ENCODE data around the gene ACSBG1.
"Not testable (repeated sequence)": the region's sequence is repeated elsewhere in the genome, so short reads cannot be mapped to it uniquely, and the experiment has no call there.

ACSBG1 gene

DNA sequence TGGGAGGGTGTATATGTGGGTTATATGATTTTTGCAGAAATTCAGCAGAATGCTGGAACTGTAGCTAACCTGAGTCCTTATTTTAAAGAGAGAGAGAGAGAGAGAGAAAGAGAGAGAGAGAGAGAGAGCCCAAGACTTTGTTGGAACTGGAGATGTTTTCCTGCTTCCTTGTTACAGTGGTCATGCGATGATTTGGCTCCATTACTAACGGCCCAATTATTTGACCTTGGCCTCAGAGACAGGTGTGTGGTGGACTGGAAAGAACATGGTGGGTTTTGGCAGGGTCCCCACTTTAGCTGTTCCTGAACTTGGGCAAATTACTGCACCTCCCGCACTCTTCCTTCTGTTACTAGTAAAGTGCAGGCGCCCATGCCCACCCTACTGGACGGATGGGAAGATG lies 14.8 kb upstream of the ACSBG1 start:
- no peak for DNase-seq (ENCODE audit: low spot score)

DNA sequence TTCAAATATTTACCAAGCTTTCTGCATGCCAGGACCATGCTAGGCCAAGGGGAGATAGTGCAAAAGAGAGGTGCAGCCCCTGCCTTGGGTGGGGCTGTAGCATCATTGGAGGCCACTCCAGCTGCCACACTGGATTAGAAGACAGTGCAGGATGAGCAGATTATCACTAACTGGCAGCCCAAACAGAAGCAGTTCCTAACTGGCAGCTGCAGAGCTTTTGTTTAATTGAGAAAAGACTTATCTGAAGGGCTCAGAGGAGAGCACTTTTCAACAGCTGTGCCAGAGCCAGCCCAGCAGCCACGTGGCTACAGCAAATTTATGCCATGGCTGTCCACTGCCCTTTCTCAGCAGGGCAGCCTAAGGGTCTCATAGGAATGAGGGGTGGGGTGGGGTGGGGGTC lies 13.5 kb upstream of the ACSBG1 start:
- no peak for DNase-seq (ENCODE audit: low spot score)

DNA sequence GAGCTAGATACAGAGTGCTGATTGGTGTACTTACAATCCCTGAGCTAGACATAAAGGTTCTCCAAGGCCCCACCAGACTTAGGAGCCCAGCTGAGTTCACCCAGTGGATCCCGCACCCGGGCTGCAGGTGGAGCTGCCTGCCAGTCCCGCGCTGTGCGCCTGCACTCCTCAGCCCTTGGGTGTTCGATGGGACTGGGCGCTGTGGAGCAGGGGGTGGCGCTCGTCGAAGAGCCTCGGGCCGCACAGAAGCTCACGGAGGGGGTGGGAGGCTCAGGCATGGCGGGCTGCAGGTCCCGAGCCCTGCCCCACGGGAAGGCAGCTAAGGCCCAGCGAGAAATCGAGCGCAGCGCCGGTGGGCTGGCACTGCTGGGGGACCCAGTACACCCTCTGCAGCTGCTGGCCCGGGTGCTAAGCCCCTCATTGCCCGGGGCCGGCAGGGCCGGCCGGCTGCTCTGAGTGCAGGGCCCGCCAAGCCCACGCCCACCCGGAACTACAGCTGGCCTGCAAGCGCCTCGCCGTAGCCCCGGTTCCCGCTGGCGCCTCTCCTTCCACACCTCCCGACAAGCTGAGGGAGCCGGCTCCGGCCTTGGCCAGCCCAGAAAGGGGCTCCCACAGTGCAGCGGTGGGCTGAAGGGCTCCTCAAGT lies 11.7 kb upstream of the ACSBG1 start:
- DNase-seq (ENCODE audit: low spot score) = not testable (repeated sequence)

DNA sequence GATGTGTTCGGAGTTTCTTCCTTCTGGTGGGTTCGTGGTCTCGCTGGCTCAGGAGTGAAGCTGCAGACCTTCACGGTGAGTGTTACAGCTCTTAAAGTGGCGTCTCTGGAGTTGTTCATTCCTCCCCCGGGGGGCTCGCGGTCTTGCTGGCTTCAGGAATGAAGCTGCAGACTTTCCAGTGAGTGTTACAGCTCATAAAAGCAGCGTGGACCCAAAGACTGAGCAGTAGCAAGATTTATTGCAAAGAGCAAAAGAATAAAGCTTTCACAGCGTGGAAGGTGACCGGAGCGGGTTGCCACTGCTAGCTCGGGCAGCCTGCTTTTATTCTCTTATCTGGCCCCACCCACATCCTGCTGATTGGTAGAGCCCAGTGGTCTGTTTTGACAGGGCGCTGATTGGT lies 11.0 kb upstream of the ACSBG1 start:
- DNase-seq (ENCODE audit: low spot score) = not testable (repeated sequence)

DNA sequence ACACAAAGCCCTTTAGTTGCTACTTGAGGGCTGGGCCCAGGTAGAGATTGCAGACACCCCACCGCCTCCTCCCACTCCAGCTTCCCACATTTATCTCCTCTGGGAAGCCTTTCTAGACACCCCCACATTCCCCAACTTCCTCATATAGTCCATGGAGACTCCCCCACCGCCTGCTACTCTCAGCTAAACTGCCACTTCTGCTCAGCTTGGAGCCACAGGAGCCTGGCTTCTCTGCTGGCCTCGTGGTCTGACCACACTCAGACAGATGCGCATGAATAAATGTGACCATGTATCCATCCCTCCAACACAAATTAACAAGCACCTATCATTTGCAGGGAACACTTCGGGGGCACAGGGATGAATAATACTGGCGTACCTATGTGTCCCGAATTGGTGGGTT lies 10.5 kb upstream of the ACSBG1 start:
- DNase-seq (ENCODE audit: low spot score) = no peak

DNA sequence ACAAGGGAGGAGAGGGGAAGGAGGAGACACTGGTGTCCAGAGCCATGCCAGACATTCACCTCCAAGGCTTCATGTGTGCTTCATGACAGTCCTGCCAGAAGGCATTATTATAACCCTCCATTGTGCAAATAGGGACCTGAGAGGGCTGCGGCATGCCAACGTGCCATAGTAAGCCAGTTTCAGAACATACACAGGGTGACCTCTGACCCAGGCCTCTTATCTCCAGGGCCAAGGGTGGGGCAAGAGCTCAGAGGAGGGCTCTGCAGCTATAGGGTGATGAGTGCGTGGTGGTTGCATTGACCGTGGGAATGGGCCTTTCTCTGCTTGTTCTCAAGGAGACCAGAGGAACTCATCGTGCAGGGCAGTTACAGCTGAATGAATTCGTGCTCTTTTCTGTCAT lies 9.7 kb upstream of the ACSBG1 start:
- no peak for DNase-seq (ENCODE audit: low spot score)

DNA sequence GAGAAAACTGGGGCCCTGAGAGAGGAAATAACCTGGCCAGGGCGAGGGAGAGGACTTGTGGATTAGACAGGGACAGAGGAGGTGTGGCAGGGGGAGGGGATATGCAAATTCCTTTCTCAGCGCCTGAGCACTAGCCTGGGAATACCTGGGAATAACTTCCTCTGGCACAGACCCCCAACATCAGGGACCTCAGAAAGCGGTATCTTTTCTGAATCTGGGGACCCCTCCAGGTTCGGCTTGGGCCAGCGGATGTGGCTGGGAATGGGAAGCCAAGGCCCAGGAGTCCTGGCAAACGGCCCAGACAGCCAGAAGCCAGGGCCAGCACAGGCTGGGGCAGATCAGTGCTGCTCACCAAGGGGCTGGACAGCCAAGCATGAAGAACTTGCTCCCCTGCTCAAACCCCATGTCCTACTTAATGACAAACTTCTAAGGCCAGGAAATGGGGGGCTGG lies 9.2 kb upstream of the ACSBG1 start:
- DNase-seq (ENCODE audit: low spot score) = peak; percentile 54

DNA sequence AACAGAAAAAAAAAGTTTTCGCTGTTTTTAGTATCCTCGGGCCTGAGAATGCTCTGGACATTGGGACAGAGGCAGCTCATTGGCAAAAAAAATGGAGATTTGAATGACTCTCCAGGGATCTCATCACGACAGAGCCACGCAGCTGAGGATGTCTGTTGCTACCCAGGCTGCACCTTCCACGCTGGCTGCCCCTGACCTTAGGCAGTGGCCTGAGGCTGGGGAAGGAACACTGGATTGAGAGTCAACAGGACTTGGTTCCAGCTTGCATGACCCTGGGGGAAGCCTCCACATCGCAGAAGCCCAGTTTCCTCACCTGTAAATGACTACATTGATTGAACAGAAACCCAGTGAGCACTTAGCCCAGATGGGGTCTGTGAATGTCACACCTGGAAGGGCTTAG lies 8.7 kb upstream of the ACSBG1 start:
- no peak for DNase-seq (ENCODE audit: low spot score)

DNA sequence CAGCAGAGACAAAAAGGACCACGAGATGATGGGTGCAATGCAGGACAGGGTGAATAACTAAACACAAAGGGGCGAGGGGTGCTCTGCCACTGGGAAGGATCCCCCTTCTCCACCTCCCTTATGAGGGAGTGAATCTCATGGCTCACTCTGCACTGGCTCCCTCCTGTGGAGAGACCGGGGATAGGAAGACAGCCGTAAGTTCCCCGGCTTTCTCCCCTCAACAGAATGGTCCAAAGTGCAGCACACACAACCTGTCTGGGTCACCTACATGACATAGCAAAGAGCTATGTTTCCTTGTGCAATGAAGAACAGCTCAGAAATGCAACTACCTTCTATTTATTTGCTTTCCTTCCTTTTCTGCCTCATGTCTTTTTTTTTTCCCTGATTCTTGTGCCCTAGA lies 7.8 kb upstream of the ACSBG1 start:
- peak; percentile 38 for DNase-seq (ENCODE audit: low spot score)

DNA sequence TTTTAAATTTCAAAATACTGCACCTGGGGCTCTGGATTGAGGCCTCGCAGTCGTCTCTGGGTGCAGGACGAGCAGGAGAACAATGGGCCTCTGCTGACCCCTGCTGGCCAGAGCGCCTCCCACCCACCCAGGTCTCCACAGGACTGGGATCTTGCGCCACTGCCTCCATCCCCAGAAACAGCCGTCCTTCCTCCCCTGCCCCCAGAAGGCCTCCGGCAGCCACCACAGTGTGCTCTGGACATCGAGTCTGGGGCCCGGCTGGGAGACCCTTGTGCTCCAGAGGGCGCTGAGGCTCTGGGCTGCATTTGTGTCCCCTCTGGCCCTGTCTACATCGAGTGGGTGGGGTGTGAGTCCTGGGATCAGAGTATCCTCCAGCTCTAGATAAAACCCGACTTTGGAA lies 6.7 kb upstream of the ACSBG1 start:
- DNase-seq (ENCODE audit: low spot score) = peak; percentile 91

DNA sequence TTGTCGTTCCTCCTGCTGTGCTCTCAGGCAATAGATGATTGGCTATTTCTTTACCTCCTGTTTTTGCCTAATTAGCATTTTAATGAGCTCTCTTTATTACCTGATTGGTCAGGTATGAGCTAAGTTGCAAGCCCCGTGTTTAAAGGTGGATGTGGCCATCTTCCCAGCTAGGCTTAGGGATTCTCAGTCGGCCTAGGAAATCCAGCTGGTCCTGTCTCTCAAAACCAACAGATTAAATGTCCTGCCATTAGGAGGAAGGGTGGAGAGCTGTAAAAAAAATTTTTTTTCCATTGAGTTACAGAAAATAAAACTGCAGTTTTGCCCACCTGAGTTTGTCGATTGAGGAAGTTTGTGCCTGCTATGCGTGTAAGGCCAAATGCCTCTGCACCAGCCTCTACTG lies 5.4 kb upstream of the ACSBG1 start:
- no peak for DNase-seq (ENCODE audit: low spot score)

DNA sequence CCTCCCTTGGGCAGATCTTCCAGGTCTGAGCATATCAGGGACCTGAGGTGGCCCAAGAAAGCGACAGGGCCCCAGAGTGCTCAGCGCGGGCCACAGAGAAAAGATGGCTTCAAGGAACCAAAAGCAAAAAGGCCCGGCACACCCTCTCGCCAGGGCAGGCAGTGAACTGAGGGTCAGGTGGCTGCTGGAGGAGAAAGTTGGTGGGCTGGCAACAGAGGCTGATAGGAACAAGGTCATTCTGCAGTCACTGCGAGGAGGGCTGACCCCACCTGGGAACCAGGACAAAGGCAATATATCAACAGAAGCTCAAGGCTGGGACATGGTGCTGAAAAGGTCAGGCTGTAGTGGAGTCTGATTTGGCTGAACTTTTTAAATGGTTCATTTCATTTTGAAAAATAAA lies 2.8 kb upstream of the ACSBG1 start:
- no peak for DNase-seq (ENCODE audit: low spot score)

DNA sequence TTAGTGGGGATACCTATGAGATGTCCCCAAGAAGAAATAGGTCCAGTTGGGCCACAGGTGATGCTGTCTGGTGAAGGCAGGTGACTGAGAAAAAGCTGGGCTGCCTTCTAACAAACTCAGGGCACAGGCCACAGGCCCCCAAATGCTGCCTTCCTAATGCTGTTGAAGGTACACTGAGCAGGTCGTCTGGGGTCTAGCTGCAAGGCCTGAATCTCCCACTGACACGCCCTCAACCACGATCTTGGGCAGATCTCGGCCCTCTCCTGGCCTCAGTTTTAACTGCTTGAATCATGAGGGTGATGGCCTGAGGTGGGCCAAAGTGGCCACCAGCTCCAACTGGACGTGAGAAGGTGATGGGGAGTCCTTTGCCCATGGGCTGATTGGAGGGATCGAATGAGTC lies 2.1 kb upstream of the ACSBG1 start:
- no peak for DNase-seq (ENCODE audit: low spot score)

DNA sequence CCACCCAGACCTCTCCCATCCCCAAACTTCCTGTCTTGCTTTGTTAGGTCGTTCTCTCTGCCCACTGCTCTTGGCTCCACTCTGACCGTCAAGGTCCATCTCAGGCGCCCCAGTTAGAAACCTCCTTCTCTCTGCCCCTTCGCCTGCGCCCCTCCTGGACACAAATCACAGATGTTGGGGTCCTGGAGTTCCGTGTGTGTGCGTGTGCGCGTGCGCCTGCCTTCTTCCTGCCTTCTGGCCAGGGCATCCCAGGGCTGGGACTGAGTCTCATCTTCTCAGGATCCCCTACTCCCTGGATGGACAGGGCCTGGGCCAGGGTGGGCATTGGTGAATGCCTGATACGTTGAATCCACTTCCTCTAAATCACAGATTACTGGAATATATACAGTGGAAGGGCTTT lies 869 bp downstream of the ACSBG1 start:
- DNase-seq (ENCODE audit: low spot score) = no peak

DNA sequence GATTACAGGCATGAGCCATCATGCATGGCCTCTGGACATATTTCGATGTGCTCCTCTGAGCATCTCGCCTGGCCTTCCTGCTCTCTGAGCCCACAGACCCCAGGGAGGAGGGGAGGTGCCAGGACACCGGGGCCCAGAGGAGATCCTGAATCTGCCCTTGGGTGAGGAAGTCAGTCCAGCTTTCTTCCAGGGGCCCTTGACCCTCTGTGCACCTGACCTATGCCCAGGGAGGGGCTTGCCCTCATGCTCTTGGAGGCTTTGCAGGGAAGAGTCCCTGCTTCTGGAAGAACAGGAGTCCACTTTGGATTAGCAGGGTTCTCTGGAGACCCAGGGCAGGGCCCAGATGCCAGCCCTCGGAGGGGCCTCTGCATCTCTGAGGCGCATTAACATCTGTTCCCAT lies 1.4 kb downstream of the ACSBG1 start:
- no peak for DNase-seq (ENCODE audit: low spot score)

DNA sequence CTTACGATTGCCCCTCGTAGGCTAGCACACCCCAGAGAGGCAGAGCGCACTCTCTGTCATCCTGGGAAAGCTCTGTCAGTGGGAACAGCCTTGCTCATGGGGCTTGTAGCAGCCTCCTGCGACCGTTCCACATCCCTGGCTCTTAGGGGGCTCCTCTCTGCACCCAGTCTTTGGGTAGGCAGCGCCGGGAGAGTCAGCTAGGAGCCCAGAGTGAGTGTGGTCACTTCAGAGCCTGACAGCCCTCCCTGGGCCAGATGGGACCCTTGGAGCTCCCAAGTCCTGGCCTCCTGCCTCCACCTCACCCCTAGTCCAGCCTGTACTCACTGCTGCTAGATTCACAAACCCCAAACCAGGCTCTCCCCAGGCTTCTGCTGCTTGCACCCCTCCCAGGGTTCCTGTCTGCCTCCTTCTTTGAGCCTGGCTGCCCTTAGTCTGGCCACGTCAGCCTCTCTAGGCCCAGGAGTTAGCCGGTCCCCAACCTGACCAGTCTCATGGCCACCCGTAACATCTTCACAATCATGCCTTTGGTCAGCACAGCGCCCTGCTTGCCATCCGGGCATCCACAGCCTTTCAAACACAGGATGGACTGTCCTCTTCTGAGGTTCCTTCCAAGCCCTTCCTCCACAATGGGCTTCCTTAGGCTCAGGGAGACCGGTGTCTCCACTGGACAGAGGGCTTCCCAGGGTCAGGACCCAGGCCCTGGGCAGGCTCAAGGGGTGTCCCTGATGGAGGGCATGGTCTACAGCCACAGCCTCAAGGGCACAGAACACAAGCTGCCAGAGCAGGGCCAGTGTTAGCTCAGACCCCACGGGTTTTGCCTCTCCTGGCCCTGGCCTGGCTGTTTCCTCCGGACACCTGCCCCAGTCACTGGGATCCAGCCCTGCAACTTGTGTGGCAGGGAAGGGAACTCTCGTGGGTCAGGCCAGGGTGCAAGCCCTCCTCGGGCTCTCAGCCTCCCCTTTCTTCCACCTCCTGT lies 4.6 kb downstream of the ACSBG1 start:
- no peak for DNase-seq (ENCODE audit: low spot score)

DNA sequence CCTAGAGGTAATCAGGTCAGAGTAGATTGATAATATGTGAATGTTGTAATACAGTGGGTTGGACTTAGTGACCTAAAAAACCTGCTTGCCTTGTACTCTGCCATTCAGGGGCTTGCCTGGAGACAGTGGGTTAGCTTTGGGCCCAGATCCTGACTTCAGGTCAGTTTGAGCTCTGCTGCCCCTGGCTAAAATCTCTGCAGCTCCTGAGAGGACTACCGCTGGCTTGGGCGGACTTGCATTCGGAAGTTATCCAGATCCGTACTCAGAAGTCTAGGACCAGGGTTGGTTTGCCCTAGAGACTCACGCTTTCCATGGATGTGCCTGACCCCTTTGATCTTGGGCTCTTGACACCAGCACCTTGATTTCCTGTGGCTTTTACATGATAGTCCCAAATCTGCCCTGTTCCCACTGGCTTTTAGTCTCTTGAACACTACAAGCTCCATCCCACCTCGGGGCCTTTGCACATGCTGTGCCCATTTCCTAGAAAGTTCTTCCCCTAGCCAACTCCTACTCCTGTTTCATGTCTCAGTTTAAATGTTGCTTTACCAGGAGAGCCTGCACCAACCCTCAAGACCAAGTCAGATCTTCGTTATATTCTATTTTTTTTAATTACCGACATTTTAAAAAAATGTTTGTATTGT lies 5.9 kb downstream of the ACSBG1 start:
- DNase-seq (ENCODE audit: low spot score) = no peak

DNA sequence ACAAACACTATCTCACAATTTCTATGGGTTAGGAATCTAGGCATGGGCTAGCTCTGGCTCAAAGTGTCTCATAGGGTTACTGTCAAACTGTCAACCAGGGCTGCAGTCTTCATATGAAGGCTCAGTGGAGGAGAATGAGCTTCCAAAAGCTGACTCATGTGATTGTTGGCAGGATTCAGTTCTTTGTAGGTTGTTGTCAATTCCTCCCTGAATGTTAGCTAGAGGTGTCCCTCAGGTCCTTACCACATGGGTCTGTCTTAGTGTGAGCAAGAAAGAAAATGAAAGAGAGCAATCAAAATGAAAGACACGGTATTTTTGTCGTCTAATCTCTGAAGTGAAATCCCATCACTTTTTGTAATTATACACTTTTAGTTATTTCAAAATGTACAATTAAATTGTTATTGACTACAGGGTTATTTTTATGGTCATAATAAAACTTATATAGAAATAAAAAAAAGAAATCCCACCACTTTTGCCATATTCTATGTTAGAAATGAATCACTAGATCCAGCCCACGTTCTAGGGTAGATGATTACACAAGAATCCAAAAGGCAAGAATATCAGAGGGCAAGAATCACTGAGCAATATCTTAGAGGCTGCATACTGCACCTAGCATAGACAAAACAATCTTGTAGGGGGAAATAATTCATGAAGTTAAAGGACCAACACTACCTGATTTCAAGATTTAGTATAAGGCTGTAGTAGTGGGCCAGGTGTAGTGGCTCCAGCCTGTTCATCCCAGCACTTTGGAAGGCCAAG lies 8.4 kb downstream of the ACSBG1 start:
- no peak for DNase-seq (ENCODE audit: low spot score)

DNA sequence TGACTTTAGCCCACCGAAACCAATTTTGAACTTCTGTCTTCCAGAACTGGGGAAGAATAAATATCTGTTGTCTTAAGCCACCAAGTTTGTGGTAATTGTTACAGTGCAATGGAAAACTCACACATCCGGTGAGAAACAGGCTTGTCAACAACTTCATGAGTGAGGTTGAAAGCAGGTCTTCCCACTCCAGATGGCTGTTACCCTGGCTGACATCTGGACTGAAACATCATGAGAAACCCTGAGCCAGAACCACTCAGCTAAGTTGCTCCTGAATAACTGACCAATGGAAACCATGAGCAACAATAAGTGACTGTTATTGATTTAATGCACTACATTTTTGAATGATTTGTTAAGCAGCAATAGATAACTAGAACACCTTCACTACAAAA lies 10.3 kb downstream of the ACSBG1 start:
- DNase-seq (ENCODE audit: low spot score) = no peak

DNA sequence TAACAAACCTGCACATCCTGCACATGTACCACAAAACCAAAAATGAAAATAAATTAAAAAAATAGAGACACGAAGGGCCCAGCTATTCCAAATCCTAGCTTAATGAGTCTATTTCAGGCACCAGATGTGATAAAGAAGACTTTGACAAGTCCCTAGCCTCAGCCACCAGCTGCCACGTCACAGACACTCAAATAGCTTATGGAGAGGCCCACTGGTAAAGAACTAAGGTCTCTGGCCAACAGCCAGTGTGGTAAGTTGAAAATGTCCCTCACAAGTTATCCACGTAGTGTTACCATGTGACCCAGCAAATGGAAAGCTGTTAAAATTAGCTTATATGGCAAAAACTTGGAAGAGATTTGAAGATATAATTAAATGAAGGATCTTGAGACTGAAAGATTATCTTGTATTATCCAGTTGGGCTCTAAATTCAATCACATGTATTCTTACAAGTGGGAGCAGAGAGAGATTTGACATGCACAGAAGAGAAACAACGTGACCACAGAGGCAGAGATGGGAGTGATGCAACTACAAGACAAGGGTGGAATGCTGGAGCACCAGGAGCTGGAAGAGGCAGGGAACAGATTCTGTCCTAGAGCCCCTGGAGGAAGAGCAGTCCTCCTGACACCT lies 10.9 kb downstream of the ACSBG1 start:
- no peak for DNase-seq (ENCODE audit: low spot score)

DNA sequence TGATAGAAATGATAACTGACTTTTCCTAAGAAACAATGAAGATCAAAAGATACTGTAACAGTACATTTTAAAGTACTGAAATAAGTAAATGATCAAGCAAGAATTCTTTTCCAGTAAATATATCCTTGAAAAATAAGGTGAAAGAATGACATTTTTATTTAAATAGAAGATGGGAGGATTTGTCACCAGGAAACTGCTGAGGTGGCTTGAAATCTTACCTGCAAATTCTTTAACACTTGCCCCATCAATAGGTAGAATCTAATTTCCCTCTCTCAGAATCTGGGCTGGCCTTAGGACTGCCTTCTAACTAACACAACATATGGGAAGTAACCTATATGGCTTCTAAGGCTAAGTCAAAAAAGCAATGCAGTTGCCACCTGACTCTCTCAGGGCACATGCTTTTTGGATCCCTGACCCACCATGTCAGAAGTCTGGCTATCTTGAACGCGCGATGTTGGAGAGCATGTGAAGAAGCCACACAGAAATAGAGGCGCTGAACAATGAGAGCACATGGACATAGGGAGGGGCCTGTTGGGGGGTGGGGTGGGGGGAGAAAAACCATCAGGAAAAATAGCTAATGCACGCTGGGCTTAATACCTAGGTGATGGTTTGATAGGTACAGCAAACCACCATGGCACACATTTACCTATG lies 11.5 kb downstream of the ACSBG1 start:
- no peak for DNase-seq (ENCODE audit: low spot score)
